GM18873 (cell line): ENCODE measurements around the gene PPP2R5B.
"Not testable (repeated sequence)": the region's sequence is repeated elsewhere in the genome, so short reads cannot be mapped to it uniquely, and the experiment has no call there.

ENCODE experiments used
- ATAC-seq: cut with Tn5 transposase; IDR thresholded peaks from one replicate; pipeline ENCODE4 v1.9.1; 2021; ENCODE audit warnings: mild to moderate bottlenecking, moderate library complexity, moderate number of reproducible peaks; ENCODE audit not compliant: unreplicated experiment, low FRiP score

The PPP2R5B gene

GRCh38 chr11:64969209-64969608 is 44.7 kb downstream of the PPP2R5B start:
- no peak for ATAC-seq

DNA sequence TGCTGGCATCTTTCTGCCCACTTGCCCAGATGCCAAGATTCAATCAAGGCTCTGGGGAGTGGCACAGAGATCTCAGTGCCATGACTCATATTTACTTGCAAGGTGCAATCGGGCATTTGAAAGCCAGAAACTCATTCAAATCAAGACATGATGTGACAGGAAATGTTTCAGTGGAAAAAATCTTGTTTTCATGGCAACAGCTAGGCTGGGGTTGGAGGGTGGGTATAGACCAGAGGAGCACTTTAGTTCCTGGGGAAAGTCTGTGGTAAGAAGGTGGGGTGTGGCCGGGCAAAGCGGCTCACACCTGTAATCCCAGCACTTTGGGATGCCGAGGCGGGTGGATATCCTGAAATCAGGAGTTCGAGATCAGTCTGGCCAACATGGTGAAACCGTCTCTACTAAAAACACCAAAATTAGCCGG is 46.3 kb downstream of the PPP2R5B start:
- ATAC-seq: no peak

GRCh38 chr11:64971421-64972233 is 47.1 kb downstream of the PPP2R5B start, which contains the start of gene MAJIN:
MAJIN (minus strand) TSS chr11:64972108; CDS start chr11:64959405, 12,703 bp downstream.
- no peak for ATAC-seq

GRCh38 chr11:64974124-64974523 is 49.6 kb downstream of the PPP2R5B start:
- no peak for ATAC-seq

DNA sequence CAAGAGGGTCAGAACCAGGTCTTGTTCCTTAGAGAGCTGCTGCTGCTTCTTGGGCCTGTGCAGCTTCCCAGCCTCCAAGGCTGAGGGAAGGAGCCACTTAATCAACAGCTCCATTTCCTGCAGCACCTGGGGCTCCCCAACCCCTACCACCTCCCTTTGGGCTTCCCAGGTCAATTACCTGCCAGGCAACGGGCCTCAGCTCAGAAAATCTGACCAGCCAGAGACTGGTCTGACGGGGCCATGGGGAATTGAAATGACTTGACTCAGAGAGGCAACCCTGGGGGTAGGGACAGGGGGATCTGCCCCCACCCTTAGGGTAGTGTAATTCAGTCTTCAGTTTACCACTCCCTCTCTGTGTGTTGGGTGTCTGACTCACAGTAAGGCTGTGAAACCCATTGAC is 52.2 kb downstream of the PPP2R5B start:
- no peak for ATAC-seq

GRCh38 chr11:64983339-64983738 is 58.9 kb downstream of the PPP2R5B start:
- ATAC-seq: not testable (repeated sequence)
